Ovary (tissue), 3 donors: ENCODE data around the gene ZNF639.

ENCODE experiments used
- POLR2A ChIP-seq: fragments of 450-650 bp; IDR thresholded peaks from one replicate; pipeline ENCODE4 v1.6.1; 2017; ENCODE audit warnings: antibody characterized with exemption, mild to moderate bottlenecking, moderate library complexity
- TF ChIP-seq, protein P1 (sequence below), 3 donors: fragments of 450-650 bp in 2 of 3; fragments of 200-600 bp in 1 of 3; IDR thresholded peaks; one replicate each; pipeline versions ENCODE4 v1.5.1 to v1.8.0; 2016 to 2022; ENCODE audit warnings: antibody characterized with exemption in 3 of 3, mild to moderate bottlenecking in 1 of 3
- donor health status: DM: no; HTN: no; CAD: no.

- TF ChIP-seq, protein P1, sequence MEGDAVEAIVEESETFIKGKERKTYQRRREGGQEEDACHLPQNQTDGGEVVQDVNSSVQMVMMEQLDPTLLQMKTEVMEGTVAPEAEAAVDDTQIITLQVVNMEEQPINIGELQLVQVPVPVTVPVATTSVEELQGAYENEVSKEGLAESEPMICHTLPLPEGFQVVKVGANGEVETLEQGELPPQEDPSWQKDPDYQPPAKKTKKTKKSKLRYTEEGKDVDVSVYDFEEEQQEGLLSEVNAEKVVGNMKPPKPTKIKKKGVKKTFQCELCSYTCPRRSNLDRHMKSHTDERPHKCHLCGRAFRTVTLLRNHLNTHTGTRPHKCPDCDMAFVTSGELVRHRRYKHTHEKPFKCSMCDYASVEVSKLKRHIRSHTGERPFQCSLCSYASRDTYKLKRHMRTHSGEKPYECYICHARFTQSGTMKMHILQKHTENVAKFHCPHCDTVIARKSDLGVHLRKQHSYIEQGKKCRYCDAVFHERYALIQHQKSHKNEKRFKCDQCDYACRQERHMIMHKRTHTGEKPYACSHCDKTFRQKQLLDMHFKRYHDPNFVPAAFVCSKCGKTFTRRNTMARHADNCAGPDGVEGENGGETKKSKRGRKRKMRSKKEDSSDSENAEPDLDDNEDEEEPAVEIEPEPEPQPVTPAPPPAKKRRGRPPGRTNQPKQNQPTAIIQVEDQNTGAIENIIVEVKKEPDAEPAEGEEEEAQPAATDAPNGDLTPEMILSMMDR (IDR thresholded peaks at IDR 0.05): no peak
- TF ChIP-seq POLR2A: no peak
Observed at GRCh38 chr3:179304605-179305004, 18.2 kb upstream of the ZNF639 start.
